H1 (cell line): ENCODE measurements around the gene PNLDC1. TPM values are rescaled to one million over a fixed set of nuclear protein-coding genes. Genes with fewer than 3 reads are reported as not detected.

ENCODE experiments used
- CTCF ChIA-PET: fragments of 300-600 bp; sonication (Branson Sonifier 250); formaldehyde crosslinking; loops from one replicate; lab custom pipeline; 2021; ENCODE audit not compliant: partially characterized antibody; lab: Charles Lee
- POLR2A ChIA-PET: fragments of 300-600 bp; sonication (Branson Sonifier 250); formaldehyde crosslinking; loops from one replicate; lab custom pipeline; 2021; ENCODE audit warnings: inconsistent platforms; ENCODE audit not compliant: partially characterized antibody; lab: Charles Lee
- DNase-seq, 2 experiments: peaks; one replicate each; pipeline versions ENCODE4 v3.0.0 to v3.0.0-alpha.2; 2010 to 2022; ENCODE audit warnings: low spot score in 2 of 2, low read depth in 1 of 2, mixed read lengths in 1 of 2
- FAIRE-seq: peaks from 2 replicates; lab custom pipeline; 2011; peaks lifted over from hg19 to GRCh38; lab: Jason Lieb, UNC
- H2AFZ ChIP-seq: 2 replicates; pipeline ENCODE4 v1.8.1; 2012; ENCODE audit warnings: low read length, inconsistent platforms
- H2AK5ac ChIP-seq: 2 replicates; pipeline ENCODE4 v1.6.1; 2013; ENCODE audit warnings: low read depth, low read length
- H2BK120ac ChIP-seq: replicated peaks from 2 replicates; pipeline ENCODE3; 2013; ENCODE audit warnings: low read depth, low read length, inconsistent platforms
- H2BK12ac ChIP-seq: 2 replicates; pipeline ENCODE4 v1.6.1; 2013; ENCODE audit warnings: low read depth, low read length
- H2BK15ac ChIP-seq: 2 replicates; pipeline ENCODE4 v1.6.1; 2013; ENCODE audit warnings: low read length
- H2BK20ac ChIP-seq: 2 replicates; pipeline ENCODE4 v1.6.1; 2013; ENCODE audit warnings: low read length
- H2BK5ac ChIP-seq: 2 replicates; pipeline ENCODE4 v1.6.1; 2013; ENCODE audit warnings: low read depth, low read length
- H3K14ac ChIP-seq: 2 replicates; pipeline ENCODE4 v1.6.1; 2013; ENCODE audit warnings: inconsistent platforms; ENCODE audit not compliant: insufficient read length
- H3K18ac ChIP-seq: 2 replicates; pipeline ENCODE4 v1.6.1; 2013; ENCODE audit warnings: low read length; ENCODE audit errors: extremely low read depth
- H3K23ac ChIP-seq: 2 replicates; pipeline ENCODE4 v1.6.1; 2013; ENCODE audit warnings: inconsistent platforms; ENCODE audit not compliant: insufficient read length
- H3K23me2 ChIP-seq: 2 replicates; pipeline ENCODE4 v1.6.1; 2013; ENCODE audit warnings: low read depth, low read length
- H3K27ac ChIP-seq: 2 replicates; pipeline ENCODE4 v1.6.1; 2011; ENCODE audit warnings: low read depth, low read length, inconsistent platforms
- H3K27me3 ChIP-seq, 4 experiments: replicated peaks in 1 of 4; 1 replicate in 1 of 4; 2 replicates in 3 of 4; pipeline versions ENCODE4 v1.6.1 to v1.8.1; 2011 to 2013; ENCODE audit warnings: low read length in 3 of 4, mild to moderate bottlenecking in 3 of 4, inconsistent platforms in 2 of 4, mixed read lengths in 2 of 4, moderate library complexity in 1 of 4; ENCODE audit not compliant: control insufficient read depth in 3 of 4, insufficient read depth in 3 of 4; ENCODE audit errors: extremely low read depth in 1 of 4
- H3K36me3 ChIP-seq, 4 experiments: 2 replicates each; pipeline versions ENCODE4 v1.6.1 to v1.8.1; 2011 to 2013; ENCODE audit warnings: mild to moderate bottlenecking in 4 of 4, low read length in 3 of 4, moderate library complexity in 2 of 4, control low read depth in 1 of 4, inconsistent platforms in 1 of 4; ENCODE audit not compliant: insufficient read depth in 4 of 4, control insufficient read depth in 2 of 4
- H3K4ac ChIP-seq: replicated peaks from 2 replicates; pipeline ENCODE3; 2013; ENCODE audit warnings: low read length, low read depth, mixed read lengths, inconsistent platforms; ENCODE audit not compliant: insufficient read length
- H3K4me1 ChIP-seq, 4 experiments: replicated peaks in 1 of 4; 1 replicate in 1 of 4; 2 replicates in 3 of 4; pipeline versions ENCODE4 v1.6.1 to v1.8.1; 2011 to 2013; ENCODE audit warnings: low read length in 3 of 4, inconsistent platforms in 2 of 4, mixed read lengths in 1 of 4; ENCODE audit not compliant: insufficient read depth in 4 of 4, control insufficient read depth in 3 of 4
- H3K4me2 ChIP-seq, 2 experiments: 2 replicates each; pipeline versions ENCODE4 v1.6.1 to v1.8.1; 2011 to 2013; ENCODE audit warnings: low read depth in 2 of 2, low read length in 2 of 2, control low read depth in 1 of 2, inconsistent platforms in 1 of 2, mild to moderate bottlenecking in 1 of 2; ENCODE audit not compliant: insufficient read depth in 1 of 2
- H3K4me3 ChIP-seq, 4 experiments: fragments of 200-600, 300-600 bp in 1 of 4; sonication (generic), shearing (Covaris generic), sonication (Bioruptor Twin) in 1 of 4; 2 replicates each; pipeline versions ENCODE4 v1.5.1 to v1.8.1; 2011 to 2016; ENCODE audit warnings: low read length in 4 of 4, low read depth in 3 of 4, control low read depth in 2 of 4, inconsistent platforms in 2 of 4, mild to moderate bottlenecking in 2 of 4, mixed read lengths in 1 of 4, moderate library complexity in 1 of 4; ENCODE audit not compliant: insufficient read depth in 2 of 4; ENCODE audit errors: extremely low read depth in 1 of 4
- H3K56ac ChIP-seq: replicated peaks from 2 replicates; pipeline ENCODE3; 2013; ENCODE audit warnings: low read depth, mild to moderate bottlenecking, mixed read lengths, low read length, inconsistent platforms; ENCODE audit not compliant: insufficient read length
- H3K79me1 ChIP-seq: 2 replicates; pipeline ENCODE4 v1.6.1; 2013; ENCODE audit warnings: low read depth, low read length, control low read depth
- H3K79me2 ChIP-seq, 2 experiments: 2 replicates each; pipeline versions ENCODE4 v1.6.1 to v1.8.1; 2012 to 2013; ENCODE audit warnings: low read length in 2 of 2, mild to moderate bottlenecking in 2 of 2, inconsistent platforms in 1 of 2; ENCODE audit not compliant: insufficient read depth in 2 of 2, control insufficient read depth in 1 of 2
- H3K9ac ChIP-seq, 4 experiments: replicated peaks in 1 of 4; 1 replicate in 1 of 4; 2 replicates in 3 of 4; pipeline versions ENCODE4 v1.6.1 to v1.8.1; 2011 to 2013; ENCODE audit warnings: low read depth in 3 of 4, low read length in 3 of 4, control low read depth in 2 of 4, mild to moderate bottlenecking in 2 of 4, moderate library complexity in 2 of 4, inconsistent platforms in 1 of 4; ENCODE audit errors: extremely low read depth in 1 of 4
- H3K9me3 ChIP-seq, 2 experiments: 2 replicates each; pipeline versions ENCODE4 v1.6.1 to v1.8.1; 2012 to 2013; ENCODE audit warnings: mild to moderate bottlenecking in 2 of 2, moderate library complexity in 2 of 2, control low read depth in 1 of 2, inconsistent platforms in 1 of 2, low read depth in 1 of 2, low read length in 1 of 2, mixed read lengths in 1 of 2; ENCODE audit not compliant: insufficient read depth in 2 of 2
- H4K20me1 ChIP-seq, 2 experiments: replicated peaks in 1 of 2; 2 replicates each; pipeline versions ENCODE3 to v1.8.1; 2011 to 2013; ENCODE audit warnings: inconsistent platforms in 2 of 2, low read length in 2 of 2, mild to moderate bottlenecking in 1 of 2; ENCODE audit not compliant: insufficient read depth in 2 of 2, control insufficient read depth in 1 of 2
- H4K5ac ChIP-seq: 2 replicates; pipeline ENCODE4 v1.6.1; 2013; ENCODE audit warnings: low read length, low read depth, mixed read lengths, inconsistent platforms; ENCODE audit not compliant: insufficient read length
- H4K8ac ChIP-seq: 2 replicates; pipeline ENCODE4 v1.8.0; 2013; ENCODE audit warnings: mild to moderate bottlenecking, moderate library complexity, low read length, inconsistent platforms; ENCODE audit not compliant: insufficient read depth; ENCODE audit errors: extremely low read depth
- H4K91ac ChIP-seq: replicated peaks from 2 replicates; pipeline ENCODE3; 2013; ENCODE audit warnings: low read length, mixed read lengths, inconsistent platforms; ENCODE audit not compliant: insufficient read length
- BACH1 ChIP-seq: IDR thresholded peaks from 2 replicates; pipeline ENCODE4 v1.6.1; 2012; ENCODE audit warnings: low read length, improper control_type of control experiment
- CTBP2 ChIP-seq: IDR thresholded peaks from 2 replicates; pipeline ENCODE4 v1.7.0; 2011; ENCODE audit warnings: borderline replicate concordance, mild to moderate bottlenecking, moderate library complexity, mixed read lengths, low read length; ENCODE audit not compliant: insufficient read depth, insufficient read length
- EP300 ChIP-seq, 2 experiments: IDR thresholded peaks; 1 replicate in 1 of 2; 2 replicates in 1 of 2; pipeline ENCODE4 v1.6.1; 2011 to 2012; ENCODE audit warnings: low read depth in 2 of 2, low read length in 2 of 2, mild to moderate bottlenecking in 2 of 2, borderline replicate concordance in 1 of 2, inconsistent platforms in 1 of 2, moderate library complexity in 1 of 2
- HDAC6 ChIP-seq: IDR thresholded peaks from one replicate; pipeline ENCODE4 v1.7.1; 2012; ENCODE audit warnings: low read depth, mild to moderate bottlenecking, inconsistent platforms, low read length, moderate library complexity
- NANOG ChIP-seq: IDR thresholded peaks from 2 replicates; pipeline ENCODE4 v1.6.1; 2011; ENCODE audit warnings: low read length, low read depth, mild to moderate bottlenecking, inconsistent platforms; ENCODE audit not compliant: insufficient read depth, poor library complexity, severe bottlenecking
- NRF1 ChIP-seq: IDR thresholded peaks from 2 replicates; pipeline ENCODE4 v1.6.1; 2011; ENCODE audit warnings: mild to moderate bottlenecking, low read depth, low read length, improper control_type of control experiment
- POLR2A ChIP-seq, 2 experiments: IDR thresholded peaks; 1 replicate in 1 of 2; 2 replicates in 1 of 2; pipeline ENCODE4 v1.6.1; 2011; ENCODE audit warnings: low read depth in 2 of 2, low read length in 2 of 2, mild to moderate bottlenecking in 2 of 2; ENCODE audit errors: control extremely low read depth in 1 of 2
- SIX5 ChIP-seq: IDR thresholded peaks from 2 replicates; pipeline ENCODE4 v1.6.1; 2011; ENCODE audit warnings: mild to moderate bottlenecking, low read depth, low read length
- TEAD4 ChIP-seq: IDR thresholded peaks from 2 replicates; pipeline ENCODE4 v1.6.1; 2012; ENCODE audit warnings: low read depth, low read length, inconsistent platforms, mixed read lengths
- WGBS, 2 experiments: shearing (Covaris generic) in 1 of 2; methylation state at CpG; one replicate each; pipeline versions ENCODE4 v1.1.6 to v1.1.7; 2013 to 2015; ENCODE audit warnings: low lambda C conversion rate in 2 of 2, mixed read lengths in 2 of 2, inconsistent platforms in 1 of 2, low coverage in 1 of 2, missing lambda C conversion rate in 1 of 2; ENCODE audit not compliant: insufficient replicate concordance in 2 of 2, insufficient coverage in 1 of 2, insufficient read length in 1 of 2; ENCODE audit errors: extremely low coverage in 1 of 2, missing lambda C conversion rate in 1 of 2; 5-methylcytosine and 5-hydroxymethylcytosine counted together
- polyA plus RNA-seq, 7 experiments: library from polyadenylated mRNA; depleted of rRNA in 3 of 7; stranded (reverse) in 5 of 7; unstranded in 2 of 7; fragments of >200 nt in 5 of 7; fragments of 200-250 nt in 2 of 7; gene quantifications; 1 replicate in 5 of 7; 2 replicates in 1 of 7; 4 replicates in 1 of 7; pipeline versions ENCODE4 v1.2.1 to v1.2.3, GENCODE V29; 2011 to 2013; ENCODE audit warnings: missing spikeins in 2 of 7, mixed read lengths in 2 of 7
- total RNA-seq: library from RNA; stranded (reverse); fragmentation: NEBNext Ultra II Directional; extraction: Animal tissue kit (Norgen Biotek cat#: 25700); gene quantifications from 2 replicates; pipeline ENCODE4 v1.2.1, GENCODE V29; 2021
- TF ChIP-seq, protein P1 (sequence below): IDR thresholded peaks from 2 replicates; pipeline ENCODE4 v1.6.1; 2011; ENCODE audit warnings: low read length, improper control_type of control experiment
- TF ChIP-seq, protein P2 (sequence below): IDR thresholded peaks from 2 replicates; pipeline ENCODE4 v1.6.1; 2012; ENCODE audit warnings: low read length, inconsistent platforms

PNLDC1 gene
- total and polyA plus RNA-seq, 2 of the 8 experiments (the other 6 are each of a cell fraction or from before 2014, with no cell fraction given) = 0.15 to 0.34 TPM

DNA sequence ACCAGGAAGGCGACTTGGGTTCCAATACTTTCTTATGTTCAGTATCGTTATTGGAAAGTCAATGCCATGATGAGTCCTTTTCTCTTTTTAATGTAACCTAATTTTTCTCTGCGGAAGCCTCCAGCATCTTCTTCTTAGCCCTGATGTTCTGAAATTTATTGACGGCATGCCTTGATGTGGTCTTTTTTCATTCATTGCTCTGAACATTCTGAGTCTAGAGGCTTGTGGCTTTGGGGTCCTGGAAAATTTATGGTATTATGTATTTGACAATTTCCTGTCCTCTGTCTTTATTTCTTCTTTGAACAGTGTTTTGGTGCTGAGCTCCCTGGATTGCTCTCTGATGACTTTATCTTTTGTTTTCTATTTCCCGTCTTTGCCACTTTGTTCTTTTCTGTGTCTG, 62.0 kb downstream of the PNLDC1 start:
- DNase-seq (no peak), FAIRE-seq (no peak)
- Histone ChIP-seq H3K9me3 (no peaks in the 10 kb centered on the region), H2BK5ac (no peak overlapping the region), H2BK120ac (no peak overlapping the region), H4K5ac (no peak overlapping the region), H4K20me1 (no peaks in the 10 kb centered on the region), H3K27ac (no peak overlapping the region), H4K8ac (no peak overlapping the region), H3K18ac (no peak overlapping the region), H3K36me3 (no peaks in the 10 kb centered on the region), H3K9ac (no peak overlapping the region), H2AFZ (no peak overlapping the region), H2BK20ac (no peak overlapping the region), H3K4me2 (no peak overlapping the region), H3K14ac (no peak overlapping the region), H3K79me2 (no peaks in the 10 kb centered on the region), H3K4me1 (no peaks in the 10 kb centered on the region), H3K79me1 (no peaks in the 10 kb centered on the region), H3K27me3 (no peaks in the 10 kb centered on the region), H3K4ac (no peak overlapping the region), H2BK12ac (no peak overlapping the region), H4K91ac (no peak overlapping the region), H3K23me2 (no peaks in the 10 kb centered on the region), H2AK5ac (no peak overlapping the region), H3K23ac (no peak overlapping the region), H3K56ac (no peak overlapping the region), H3K4me3 (no peak overlapping the region), H2BK15ac (no peak overlapping the region)
- POLR2A ChIA-PET = no interaction called here
- CTCF ChIA-PET = interaction anchor here (0.8 to 2.4 kb wide), 6 partner anchors 10 to 594 kb away, joined by 3 to 8 read pairs (median 3); no protein-coding TSS in a partner anchor
- 88% methylated on average over 5 of the region's 5 CpGs; no CpG with 5 or more reads in 1 of the 2 experiments for WGBS, 2 experiments
- TF ChIP-seq EP300 (IDR thresholded peaks at IDR 0.05; ENCODE audit: borderline replicate concordance in 1 of 2, low read depth in 2 of 2, low read length in 2 of 2) (no peak), CTBP2 (no peak), SIX5 (no peak), BACH1 (no peak), NRF1 (no peak), HDAC6 (no peak), TEAD4 (no peak), NANOG (no peak), POLR2A (IDR thresholded peaks at IDR 0.05; ENCODE audit: control extremely low read depth in 1 of 2, low read depth in 2 of 2, low read length in 2 of 2) (no peak)
- TF ChIP-seq, protein P1, sequence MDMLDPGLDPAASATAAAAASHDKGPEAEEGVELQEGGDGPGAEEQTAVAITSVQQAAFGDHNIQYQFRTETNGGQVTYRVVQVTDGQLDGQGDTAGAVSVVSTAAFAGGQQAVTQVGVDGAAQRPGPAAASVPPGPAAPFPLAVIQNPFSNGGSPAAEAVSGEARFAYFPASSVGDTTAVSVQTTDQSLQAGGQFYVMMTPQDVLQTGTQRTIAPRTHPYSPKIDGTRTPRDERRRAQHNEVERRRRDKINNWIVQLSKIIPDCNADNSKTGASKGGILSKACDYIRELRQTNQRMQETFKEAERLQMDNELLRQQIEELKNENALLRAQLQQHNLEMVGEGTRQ = no peak
- TF ChIP-seq, protein P2, sequence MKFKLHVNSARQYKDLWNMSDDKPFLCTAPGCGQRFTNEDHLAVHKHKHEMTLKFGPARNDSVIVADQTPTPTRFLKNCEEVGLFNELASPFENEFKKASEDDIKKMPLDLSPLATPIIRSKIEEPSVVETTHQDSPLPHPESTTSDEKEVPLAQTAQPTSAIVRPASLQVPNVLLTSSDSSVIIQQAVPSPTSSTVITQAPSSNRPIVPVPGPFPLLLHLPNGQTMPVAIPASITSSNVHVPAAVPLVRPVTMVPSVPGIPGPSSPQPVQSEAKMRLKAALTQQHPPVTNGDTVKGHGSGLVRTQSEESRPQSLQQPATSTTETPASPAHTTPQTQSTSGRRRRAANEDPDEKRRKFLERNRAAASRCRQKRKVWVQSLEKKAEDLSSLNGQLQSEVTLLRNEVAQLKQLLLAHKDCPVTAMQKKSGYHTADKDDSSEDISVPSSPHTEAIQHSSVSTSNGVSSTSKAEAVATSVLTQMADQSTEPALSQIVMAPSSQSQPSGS = no peak
